HEK293 (cell line): Measurements from ENCODE around the gene DICER1.

Experiments used
- BCL11A ChIP-seq: fragments of 450-650 bp; formaldehyde crosslinking; IDR thresholded peaks from 2 replicates; pipeline ENCODE4 v1.5.1; 2016; ENCODE audit warnings: low read depth, missing biosample characterization, missing genetic modification characterization
- FEZF1 ChIP-seq: fragments of 450-650 bp; formaldehyde crosslinking; IDR thresholded peaks from 2 replicates; pipeline ENCODE4 v1.5.1; 2016; ENCODE audit warnings: missing biosample characterization, missing genetic modification characterization
- GLIS1 ChIP-seq: fragments of 450-650 bp; formaldehyde crosslinking; IDR thresholded peaks from 2 replicates; pipeline ENCODE4 v1.5.1; 2016; ENCODE audit warnings: missing biosample characterization, missing genetic modification characterization
- IKZF3 ChIP-seq: fragments of 450-650 bp; IDR thresholded peaks from 2 replicates; pipeline ENCODE4 v1.5.0; 2018; ENCODE audit warnings: missing biosample characterization, mild to moderate bottlenecking, missing genetic modification characterization, moderate library complexity
- KLF16 ChIP-seq: fragments of 450-650 bp; formaldehyde crosslinking; IDR thresholded peaks from 2 replicates; pipeline ENCODE4 v1.5.1; 2017; ENCODE audit warnings: missing biosample characterization, missing genetic modification characterization
- PRDM6 ChIP-seq: fragments of 450-650 bp; formaldehyde crosslinking; IDR thresholded peaks from 2 replicates; pipeline ENCODE4 v1.5.1; 2017; ENCODE audit warnings: missing biosample characterization, missing genetic modification characterization
- REST ChIP-seq: fragments of 450-650 bp; formaldehyde crosslinking; IDR thresholded peaks from 2 replicates; pipeline ENCODE4 v1.5.1; 2016; ENCODE audit warnings: missing biosample characterization, missing genetic modification characterization
- SALL2 ChIP-seq: fragments of 450-650 bp; formaldehyde crosslinking; IDR thresholded peaks from 2 replicates; pipeline ENCODE4 v1.5.0; 2017; ENCODE audit warnings: missing biosample characterization, mild to moderate bottlenecking, missing genetic modification characterization, borderline replicate concordance
- SCRT2 ChIP-seq: fragments of 450-650 bp; formaldehyde crosslinking; IDR thresholded peaks from 2 replicates; pipeline ENCODE4 v1.5.1; 2016; ENCODE audit warnings: missing biosample characterization, missing genetic modification characterization
- SETDB1 ChIP-seq: IDR thresholded peaks from one replicate; pipeline ENCODE4 v1.6.1; 2017; ENCODE audit warnings: mild to moderate bottlenecking, low read length, moderate library complexity, mixed read lengths; ENCODE audit not compliant: insufficient read length
- TRIM28 ChIP-seq: IDR thresholded peaks from 2 replicates; pipeline ENCODE4 v1.6.1; 2011; ENCODE audit warnings: low read length, control low read depth, borderline replicate concordance
- TSHZ1 ChIP-seq: fragments of 450-650 bp; formaldehyde crosslinking; IDR thresholded peaks from 2 replicates; pipeline ENCODE4 v1.5.1; 2016; ENCODE audit warnings: missing biosample characterization, missing genetic modification characterization, borderline replicate concordance
- WT1 ChIP-seq: fragments of 450-650 bp; formaldehyde crosslinking; IDR thresholded peaks from 2 replicates; pipeline ENCODE4 v1.5.1; 2016; ENCODE audit warnings: missing biosample characterization, missing genetic modification characterization
- ZBTB7A ChIP-seq: fragments of 450-650 bp; formaldehyde crosslinking; IDR thresholded peaks from 2 replicates; pipeline ENCODE4 v1.5.1; 2016; ENCODE audit warnings: low read depth, missing biosample characterization, missing genetic modification characterization
- ZFP41 ChIP-seq: fragments of 450-650 bp; formaldehyde crosslinking; IDR thresholded peaks from 2 replicates; pipeline ENCODE4 v1.5.1; 2016; ENCODE audit warnings: missing biosample characterization, missing genetic modification characterization, borderline replicate concordance
- ZNF202 ChIP-seq: fragments of 450-650 bp; formaldehyde crosslinking; IDR thresholded peaks from 2 replicates; pipeline ENCODE4 v1.5.1; 2016; ENCODE audit warnings: missing biosample characterization, missing genetic modification characterization, borderline replicate concordance
- ZNF280C ChIP-seq: fragments of 450-650 bp; formaldehyde crosslinking; IDR thresholded peaks from 2 replicates; pipeline ENCODE4 v1.5.1; 2016; ENCODE audit warnings: missing biosample characterization, missing genetic modification characterization
- ZNF366 ChIP-seq: fragments of 450-650 bp; formaldehyde crosslinking; conservative IDR thresholded peaks from 2 replicates; pipeline ENCODE4 v1.5.1; 2016; ENCODE audit warnings: missing biosample characterization, missing genetic modification characterization
- ZNF416 ChIP-seq: fragments of 450-650 bp; formaldehyde crosslinking; IDR thresholded peaks from 2 replicates; pipeline ENCODE4 v1.5.1; 2016; ENCODE audit warnings: missing biosample characterization, missing genetic modification characterization
- ZNF426 ChIP-seq: fragments of 450-650 bp; formaldehyde crosslinking; IDR thresholded peaks from 2 replicates; pipeline ENCODE4 v1.5.1; 2017; ENCODE audit warnings: missing biosample characterization, missing genetic modification characterization, mild to moderate bottlenecking, inconsistent platforms, moderate library complexity
- ZNF48 ChIP-seq: fragments of 450-650 bp; formaldehyde crosslinking; IDR thresholded peaks from 2 replicates; pipeline ENCODE4 v1.5.1; 2016; ENCODE audit warnings: missing biosample characterization, missing genetic modification characterization
- ZNF510 ChIP-seq: fragments of 450-650 bp; formaldehyde crosslinking; IDR thresholded peaks from 2 replicates; pipeline ENCODE4 v1.5.1; 2018; ENCODE audit warnings: mild to moderate bottlenecking, missing genetic modification characterization, missing biosample characterization; ENCODE audit not compliant: insufficient replicate concordance
- ZNF670 ChIP-seq: fragments of 450-650 bp; formaldehyde crosslinking; IDR thresholded peaks from 2 replicates; pipeline ENCODE4 v1.5.1; 2016; ENCODE audit warnings: missing biosample characterization, missing genetic modification characterization, low read depth
- ZNF677 ChIP-seq: fragments of 450-650 bp; IDR thresholded peaks from 2 replicates; pipeline ENCODE4 v1.5.0; 2018; ENCODE audit warnings: missing biosample characterization, mild to moderate bottlenecking, missing genetic modification characterization, moderate library complexity
- ZNF692 ChIP-seq: fragments of 450-650 bp; formaldehyde crosslinking; IDR thresholded peaks from 2 replicates; pipeline ENCODE4 v1.5.1; 2016; ENCODE audit warnings: missing biosample characterization, missing genetic modification characterization
- ZNF837 ChIP-seq: fragments of 450-650 bp; formaldehyde crosslinking; IDR thresholded peaks from 2 replicates; pipeline ENCODE4 v1.5.1; 2016; ENCODE audit warnings: missing biosample characterization, missing genetic modification characterization
- ZSCAN16 ChIP-seq: fragments of 450-650 bp; formaldehyde crosslinking; IDR thresholded peaks from 2 replicates; pipeline ENCODE4 v1.5.1; 2016; ENCODE audit warnings: missing biosample characterization, missing genetic modification characterization
- ZSCAN30 ChIP-seq: fragments of 450-650 bp; IDR thresholded peaks from 2 replicates; pipeline ENCODE4 v1.5.1; 2018; ENCODE audit warnings: missing biosample characterization, mild to moderate bottlenecking, missing genetic modification characterization, moderate library complexity

DICER1 gene

GRCh38 chr14:95155045-95155444 is 2.3 kb downstream of the DICER1 start (continued):
- TF ChIP-seq ZNF280C (tag by site-specific recombination) (no peak), REST (no peak), IKZF3 (tag by site-specific recombination) (no peak), ZNF670 (tag by site-specific recombination) (no peak), TSHZ1 (tag by site-specific recombination) (no peak), ZNF202 (tag by site-specific recombination) (no peak), PRDM6 (tag by site-specific recombination) (peak; percentile 52; the same call in 1 of the 2 replicates), SALL2 (tag by site-specific recombination) (no peak), ZNF426 (no peak), ZBTB7A (tag by site-specific recombination) (no peak), ZNF837 (no peak), GLIS1 (tag by site-specific recombination) (no peak), FEZF1 (tag by site-specific recombination) (peak; percentile 47), ZNF510 (tag by site-specific recombination) (no peak), ZFP41 (tag by site-specific recombination) (no peak), BCL11A (tag by site-specific recombination) (no peak), ZNF366 (peak; percentile 22; the same call in 1 of the 2 replicates), SCRT2 (tag by site-specific recombination) (no peak), WT1 (tag by site-specific recombination) (no peak), ZNF416 (tag by site-specific recombination) (no peak), ZNF692 (tag by site-specific recombination) (0 out of 2 replicates have a peak, but pooled peaks have one; percentile 25), SETDB1 (no peak), KLF16 (tag by site-specific recombination) (no peak), ZSCAN16 (tag by site-specific recombination) (no peak), ZNF48 (tag by site-specific recombination) (no peak), TRIM28 (no peak), ZSCAN30 (tag by site-specific recombination) (no peak), ZNF677 (no peak)
